Heart right ventricle (tissue), 16 donors: ENCODE data around the gene LRFN4. TPM values are rescaled to one million over a fixed set of nuclear protein-coding genes. Genes with fewer than 3 reads are reported as not detected.

ENCODE experiments used
- ATAC-seq, 8 donors: fragments of 200-7000 bp; cut with Tn5 transposase; one replicate each; pipeline ENCODE4 v1.9.1; 2020; ENCODE audit warnings: mild to moderate bottlenecking in 8 of 8, moderate library complexity in 8 of 8, moderate number of reproducible peaks in 1 of 8
- DNase-seq, 2 donors: peaks; one replicate each; pipeline ENCODE4 v3.0.0-alpha.2; 2020
- H3K27ac ChIP-seq, 10 donors: fragments of 200-600 bp; sonication (generic) in 2 of 10; one replicate each; pipeline versions ENCODE4 v1.5.0 to v1.8.0; 2020 to 2022; ENCODE audit warnings: mild to moderate bottlenecking in 3 of 10
- H3K27me3 ChIP-seq, 7 donors: fragments of 200-600 bp; one replicate each; pipeline ENCODE4 v1.8.0; 2021 to 2022; ENCODE audit warnings: mild to moderate bottlenecking in 2 of 7
- H3K36me3 ChIP-seq, 9 donors: fragments of 200-600 bp; sonication (generic) in 1 of 9; one replicate each; pipeline versions ENCODE4 v1.5.0 to v1.8.0; 2020 to 2022; ENCODE audit warnings: mild to moderate bottlenecking in 2 of 9
- H3K4me1 ChIP-seq, 9 donors: fragments of 200-600 bp; sonication (generic) in 1 of 9; one replicate each; pipeline versions ENCODE4 v1.5.0 to v1.8.0; 2020 to 2022; ENCODE audit warnings: mild to moderate bottlenecking in 4 of 9
- H3K4me3 ChIP-seq, 10 donors: fragments of 200-600 bp; sonication (generic) in 2 of 10; one replicate each; pipeline versions ENCODE4 v1.5.0 to v1.8.0; 2020 to 2022; ENCODE audit warnings: mild to moderate bottlenecking in 7 of 10, moderate library complexity in 2 of 10
- H3K9me3 ChIP-seq, 11 donors: fragments of 200-600 bp in 10 of 11; sonication (generic) in 2 of 11; one replicate each; pipeline versions ENCODE4 v1.5.0 to v1.8.0; 2013 to 2022; ENCODE audit warnings: mild to moderate bottlenecking in 2 of 11, control low read depth in 1 of 11, moderate library complexity in 1 of 11
- WGBS, 2 donors: extraction: QIAGEN DNeasy Blood & Tissue Kit; methylation state at CpG; one replicate each; pipeline ENCODE4 v1.1.7; 2013; ENCODE audit warnings: inconsistent platforms in 1 of 2; 5-methylcytosine and 5-hydroxymethylcytosine counted together
- intact Hi-C, 10 donors: fragments of 100-400 bp; cut with DNase I; formaldehyde crosslinking; loops; one replicate each; pipeline versions ENCODE4 v1.11.1 to v1.14.2; 2022
- polyA plus RNA-seq, 2 donors: library from polyadenylated mRNA; stranded (reverse); fragments of 200-250 nt; gene quantifications; one replicate each; pipeline ENCODE4 v1.2.3, GENCODE V29; 2013
- total RNA-seq, 10 donors: library from RNA; stranded (reverse); fragmentation: NEBNext Ultra II Directional in 3 of 10; extraction: Animal tissue kit (Norgen Biotek cat#: 25700) in 3 of 10; gene quantifications; one replicate each; pipeline versions ENCODE4 v1.2.1 to v1.2.4, GENCODE V29; 2021 to 2023
- TF ChIP-seq, protein P1 (sequence below), 9 donors: fragments of 200-600 bp; sonication (generic) in 2 of 9; IDR thresholded peaks; one replicate each; pipeline versions ENCODE4 v1.5.0 to v1.8.0; 2021 to 2022; ENCODE audit warnings: antibody characterized with exemption in 9 of 9, mild to moderate bottlenecking in 5 of 9, moderate library complexity in 1 of 9
- donor health status: Arrhythmogenic right ventricular cardiomyopathy.
- donor health status: ischemic (EF 13 %, LVEDD 7.1; RV severe dilation, severe dysfunction).
- donor health status: healthy with polysubstance abuse.
- donor health status: DM: no; HTN: yes; CAD: no.
- donor health status: DM: no; HTN: no; CAD: no.
- donor health status: ischemic (EF 25% LVEDD 6.9; RV normal size, moderate dysfunction).
- donor health status: ischemic (EF 25% LVEDD 5.7; RV mildly dilated, moderate dysfunction).
- donor health status: healthy.
- donor health status: DM: yes; HTN: yes; CAD: no.
- donor health status: Ischemic cardiomyopathy.
- donor health status: ischemic (EF 35%, LVEDD 5.7; RV mildly dilated, moderate dysfunction).
- donor health status: nonischemic (EF 11% LVEDD 7.7; RV severe dilation, severe dysfunction).
- donor health status: DM: yes; HTN: yes; CAD: no.
- donor health status: PGD.
- donor health status: ischemic (EF 29% LVEDD 5.4; RV normal size, mild dysfunction).
- donor health status: nonischemic (EF 23%, LVEDD 6.1; RV moderate dilation, normal function).

LRFN4 gene
- total and polyA plus RNA-seq, 12 donors, result 9.1 to 33.1 (median 13.9) TPM

DNA sequence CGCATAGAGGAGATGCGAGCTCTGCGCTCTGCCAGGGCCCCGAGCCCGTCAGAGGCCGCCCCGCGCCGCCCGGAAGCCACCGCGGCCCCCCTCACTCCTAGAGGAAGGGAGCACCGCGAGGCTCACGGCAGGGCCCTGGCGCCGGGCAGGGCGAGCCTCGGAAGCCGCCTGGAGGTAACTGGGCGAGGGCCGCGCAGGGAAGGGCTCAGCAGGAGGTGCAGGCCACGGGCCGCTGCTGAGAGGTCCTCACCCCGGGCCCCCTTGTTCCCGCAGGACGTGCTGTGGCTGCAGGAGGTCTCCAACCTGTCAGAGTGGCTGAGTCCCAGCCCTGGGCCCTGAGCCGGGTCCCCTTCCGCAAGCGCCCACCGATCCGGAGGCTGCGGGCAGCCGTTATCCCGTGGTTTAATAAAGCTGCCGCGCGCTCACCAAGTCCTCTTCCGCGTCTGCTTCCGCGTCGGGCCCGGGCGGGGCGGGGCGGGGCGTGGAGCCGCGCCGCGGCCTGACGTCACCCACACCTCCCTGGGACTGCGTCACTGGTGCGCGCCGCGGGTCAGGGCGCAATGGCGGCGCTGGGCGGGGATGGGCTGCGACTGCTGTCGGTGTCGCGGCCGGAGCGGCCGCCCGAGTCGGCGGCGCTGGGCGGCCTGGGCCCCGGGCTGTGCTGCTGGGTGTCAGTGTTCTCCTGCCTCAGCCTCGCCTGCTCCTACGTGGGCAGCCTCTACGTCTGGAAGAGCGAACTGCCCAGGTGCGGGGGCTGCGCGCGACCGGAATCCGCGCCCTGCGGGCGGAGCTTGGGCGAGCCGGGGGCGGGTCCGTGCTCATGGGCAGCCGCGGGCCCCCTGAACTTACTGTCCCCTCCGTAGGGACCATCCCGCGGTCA is 13.7 kb upstream of the LRFN4 start, which contains the start of gene RCE1:
Gene RCE1 (plus strand): TSS at position 546 of the 880 bp plus-strand sequence. CDS start 15 bp downstream, at position 561.
- ATAC-seq (peak; percentile 95 to 98 (median 97)), DNase-seq (peak; percentile 90 to 92)
- intact Hi-C loops, result loop anchor here in 1 of 10 donors (10.0 kb wide), 1 partner anchor 268 kb away; no protein-coding TSS in a partner anchor
- H3K4me1 ChIP-seq, result peaks cover 9 to 41% (median 24%) of the 10 kb centered on the region in 9 donors
- peak within 1 kb of the TSS; percentile 85 to 100 (median 91) for H3K4me3 ChIP-seq
- TF ChIP-seq, protein P1, sequence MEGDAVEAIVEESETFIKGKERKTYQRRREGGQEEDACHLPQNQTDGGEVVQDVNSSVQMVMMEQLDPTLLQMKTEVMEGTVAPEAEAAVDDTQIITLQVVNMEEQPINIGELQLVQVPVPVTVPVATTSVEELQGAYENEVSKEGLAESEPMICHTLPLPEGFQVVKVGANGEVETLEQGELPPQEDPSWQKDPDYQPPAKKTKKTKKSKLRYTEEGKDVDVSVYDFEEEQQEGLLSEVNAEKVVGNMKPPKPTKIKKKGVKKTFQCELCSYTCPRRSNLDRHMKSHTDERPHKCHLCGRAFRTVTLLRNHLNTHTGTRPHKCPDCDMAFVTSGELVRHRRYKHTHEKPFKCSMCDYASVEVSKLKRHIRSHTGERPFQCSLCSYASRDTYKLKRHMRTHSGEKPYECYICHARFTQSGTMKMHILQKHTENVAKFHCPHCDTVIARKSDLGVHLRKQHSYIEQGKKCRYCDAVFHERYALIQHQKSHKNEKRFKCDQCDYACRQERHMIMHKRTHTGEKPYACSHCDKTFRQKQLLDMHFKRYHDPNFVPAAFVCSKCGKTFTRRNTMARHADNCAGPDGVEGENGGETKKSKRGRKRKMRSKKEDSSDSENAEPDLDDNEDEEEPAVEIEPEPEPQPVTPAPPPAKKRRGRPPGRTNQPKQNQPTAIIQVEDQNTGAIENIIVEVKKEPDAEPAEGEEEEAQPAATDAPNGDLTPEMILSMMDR (IDR thresholded peaks at IDR 0.05), result no peak
- H3K9me3 ChIP-seq, result no peaks in the 10 kb centered on the region
- WGBS, 2 donors, result 0 to 1% methylated on average over 89 to 98 of the region's 98 CpGs
- no peaks in the 10 kb centered on the region for H3K27me3 ChIP-seq
- H3K27ac ChIP-seq, result peak within 1 kb of the TSS; percentile 88 to 100 (median 97)
- peaks cover 0 to 53% (median 6%) of the 10 kb centered on the region in 9 donors for H3K36me3 ChIP-seq

DNA sequence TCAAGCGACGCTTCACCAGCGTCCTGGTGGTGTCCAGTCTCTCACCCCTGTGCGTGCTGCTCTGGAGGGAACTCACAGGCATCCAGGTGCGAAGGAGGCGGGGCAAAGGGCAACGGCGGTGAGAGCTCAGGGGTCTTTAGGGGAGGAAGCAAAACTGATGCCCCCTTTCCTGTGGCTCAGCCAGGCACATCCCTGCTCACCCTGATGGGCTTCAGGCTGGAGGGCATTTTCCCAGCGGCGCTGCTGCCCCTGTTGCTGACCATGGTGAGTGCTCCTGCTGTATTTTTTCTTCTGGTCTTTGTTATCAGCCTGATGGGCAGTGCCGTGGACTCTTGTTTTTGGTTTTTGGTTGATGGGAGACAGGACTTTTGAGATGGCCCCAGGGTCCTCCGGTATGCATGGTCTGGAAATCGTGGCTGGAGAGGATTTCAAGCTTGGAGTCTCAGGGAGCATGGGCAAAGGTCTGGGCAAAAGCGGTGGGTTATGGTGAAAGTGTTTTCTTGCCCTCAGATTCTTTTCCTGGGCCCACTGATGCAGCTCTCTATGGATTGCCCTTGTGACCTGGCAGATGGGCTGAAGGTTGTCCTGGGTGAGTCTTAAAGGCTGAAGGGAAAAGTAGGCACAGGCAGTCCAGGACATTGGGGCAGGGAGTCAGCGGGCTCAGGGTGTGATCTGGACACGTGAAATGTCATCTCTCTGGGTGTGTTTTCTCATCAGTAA is 12.9 kb upstream of the LRFN4 start:
- Histone ChIP-seq H3K4me1 (peaks cover 9 to 41% (median 24%) of the 10 kb centered on the region in 9 donors), H3K27ac (peak overlapping the region; percentile 88 to 100 (median 97)), H3K9me3 (no peaks in the 10 kb centered on the region), H3K27me3 (no peaks in the 10 kb centered on the region), H3K4me3 (peak overlapping the region; percentile 85 to 100 (median 91)), H3K36me3 (peaks cover 0 to 55% (median 6%) of the 10 kb centered on the region in 9 donors)
- 15 to 16% methylated on average over 16 of the region's 16 CpGs for WGBS, 2 donors
- intact Hi-C loops, result loop anchor here in 1 of 10 donors (10.0 kb wide), 1 partner anchor 269 kb away; no protein-coding TSS in a partner anchor
- ATAC-seq (no peak), DNase-seq (no peak)
- TF ChIP-seq, protein P1 (IDR thresholded peaks at IDR 0.05), result no peak

DNA sequence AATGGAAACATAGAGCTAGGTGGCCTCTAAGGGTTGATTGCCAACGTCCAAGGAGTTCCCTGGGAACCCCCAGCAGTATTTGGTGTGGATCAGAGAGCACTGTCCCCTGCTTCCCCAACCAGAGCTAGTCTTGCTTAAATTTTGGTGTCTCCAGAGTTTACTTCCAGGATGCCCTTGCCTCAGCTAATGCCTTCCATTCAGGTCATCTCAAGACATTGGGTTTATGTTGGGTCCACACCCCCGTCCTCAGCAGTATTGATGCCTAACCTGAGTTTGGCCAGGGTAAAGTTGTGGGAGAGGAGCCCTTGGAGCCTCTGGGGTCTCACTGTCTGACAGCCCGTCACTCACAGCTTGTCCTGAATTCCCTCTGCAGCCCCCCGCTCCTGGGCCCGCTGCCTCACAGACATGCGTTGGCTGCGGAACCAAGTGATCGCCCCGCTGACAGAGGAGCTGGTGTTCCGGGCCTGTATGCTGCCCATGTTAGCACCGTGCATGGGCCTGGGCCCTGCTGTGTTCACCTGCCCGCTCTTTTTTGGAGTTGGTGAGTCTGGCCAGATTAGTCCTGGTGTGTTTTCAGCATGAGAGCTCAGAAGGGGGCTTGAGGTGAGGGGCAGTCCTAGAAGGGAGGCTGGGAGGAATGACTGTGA is 12.2 kb upstream of the LRFN4 start:
- intact Hi-C loops, result loop anchor here in 1 of 10 donors (10.0 kb wide), 1 partner anchor 270 kb away; no protein-coding TSS in a partner anchor
- Histone ChIP-seq H3K27me3 (no peaks in the 10 kb centered on the region), H3K36me3 (peaks cover 0 to 51% (median 6%) of the 10 kb centered on the region in 9 donors), H3K9me3 (no peaks in the 10 kb centered on the region), H3K27ac (peak overlapping the region in 1 of 10 donors; percentile 97), H3K4me3 (peak overlapping the region in 6 of 10 donors; percentile 85 to 93 (median 88)), H3K4me1 (peaks cover 9 to 41% (median 24%) of the 10 kb centered on the region in 9 donors)
- ATAC-seq (no peak), DNase-seq (no peak)
- TF ChIP-seq, protein P1 (IDR thresholded peaks at IDR 0.05), result no peak
- 88 to 91% methylated on average over 12 of the region's 12 CpGs for WGBS, 2 donors
